Activated T-cell treated with anti-CD3 and anti-CD28 coated beads, Interleukin-2, amount 50 U/mL, for 4 hours (primary cell): Measurements from ENCODE around the gene CNGA3. TPM values are rescaled to one million over a fixed set of nuclear protein-coding genes. Genes with fewer than 3 reads are reported as not detected.
"Not testable (repeated sequence)": the region's sequence is repeated elsewhere in the genome, so short reads cannot be mapped to it uniquely, and the experiment has no call there.

Source experiments
- ATAC-seq, 2 donors: fragments of 200-7000 bp; cut with Tn5 transposase; one replicate each; pipeline ENCODE4 v1.10.0; 2021
- DNase-seq: peaks from one replicate; pipeline ENCODE4 v3.0.0-alpha.2; 2020
- H3K27me3 Mint-ChIP-seq: one replicate; pipeline ENCODE4 v1.8.0; 2021; ENCODE audit warnings: low read depth, mixed read lengths
- H3K36me3 Mint-ChIP-seq: one replicate; pipeline ENCODE4 v1.8.0; 2022; ENCODE audit warnings: mixed read lengths; ENCODE audit not compliant: insufficient read depth
- H3K4me1 Mint-ChIP-seq: one replicate; pipeline ENCODE4 v1.8.0; 2021; ENCODE audit warnings: low read depth, mixed read lengths
- H3K4me3 Mint-ChIP-seq: one replicate; pipeline ENCODE4 v1.8.0; 2021; ENCODE audit warnings: mild to moderate bottlenecking, moderate library complexity, mixed read lengths
- H3K9me3 Mint-ChIP-seq: one replicate; pipeline ENCODE4 v1.8.0; 2021; ENCODE audit warnings: mixed read lengths
- total RNA-seq, 3 donors: library from RNA; stranded (reverse); gene quantifications; one replicate each; pipeline ENCODE4 v1.2.1, GENCODE V29; 2021

Gene CNGA3
- not detected for total RNA-seq

- Mint-ChIP-seq H3K27me3 (peaks cover 72% of the 10 kb centered on the region), H3K9me3 (peaks cover 8% of the 10 kb centered on the region), H3K36me3 (no peaks in the 10 kb centered on the region), H3K4me3 (no peak within 1 kb of the TSS), H3K4me1 (peaks cover 14% of the 10 kb centered on the region)
- DNase-seq = no peak
- peak; percentile 43 to 55 for ATAC-seq
Measured at GRCh38 chr2:98346311-98347236, at the start of gene CNGA3. Gene CNGA3, plus strand, starts transcription at chr2:98346456. Its CDS starts 23,520 bp downstream, at chr2:98369976.

- H3K36me3 Mint-ChIP-seq = no peaks in the 10 kb centered on the region
- peaks cover 31% of the 10 kb centered on the region for H3K27me3 Mint-ChIP-seq
- no peak for ATAC-seq
- H3K4me3 Mint-ChIP-seq = no peak overlapping the region
- DNase-seq = no peak
- no peaks in the 10 kb centered on the region for H3K9me3 Mint-ChIP-seq
- no peaks in the 10 kb centered on the region for H3K4me1 Mint-ChIP-seq
Measured at GRCh38 chr2:98297817-98298682, 48.2 kb upstream of the CNGA3 start.

- Mint-ChIP-seq H3K27me3 (peaks cover 31% of the 10 kb centered on the region), H3K9me3 (no peaks in the 10 kb centered on the region), H3K4me3 (no peak overlapping the region), H3K4me1 (no peaks in the 10 kb centered on the region), H3K36me3 (no peaks in the 10 kb centered on the region)
- ATAC-seq (no peak), DNase-seq (no peak)
Measured at GRCh38 chr2:98298683-98299164, 47.5 kb upstream of the CNGA3 start.

GRCh38 chr2:98299211-98299905 is 46.9 kb upstream of the CNGA3 start:
- H3K36me3 Mint-ChIP-seq = no peaks in the 10 kb centered on the region
- no peak for ATAC-seq
- H3K4me3 Mint-ChIP-seq = no peak overlapping the region
- H3K27me3 Mint-ChIP-seq = peaks cover 31% of the 10 kb centered on the region
- no peaks in the 10 kb centered on the region for H3K4me1 Mint-ChIP-seq
- no peak for DNase-seq
- no peaks in the 10 kb centered on the region for H3K9me3 Mint-ChIP-seq

GRCh38 chr2:98300141-98300874 is 45.9 kb upstream of the CNGA3 start:
- Mint-ChIP-seq H3K36me3 (no peaks in the 10 kb centered on the region), H3K4me1 (no peaks in the 10 kb centered on the region), H3K9me3 (no peaks in the 10 kb centered on the region), H3K4me3 (no peak overlapping the region), H3K27me3 (peaks cover 32% of the 10 kb centered on the region)
- DNase-seq (no peak), ATAC-seq (no peak)

GRCh38 chr2:98301469-98301868 is 44.8 kb upstream of the CNGA3 start:
- Mint-ChIP-seq H3K4me3 (no peak overlapping the region), H3K9me3 (no peaks in the 10 kb centered on the region), H3K27me3 (peaks cover 33% of the 10 kb centered on the region), H3K36me3 (no peaks in the 10 kb centered on the region), H3K4me1 (no peaks in the 10 kb centered on the region)
- DNase-seq = no peak
- ATAC-seq = no peak

- H3K36me3 Mint-ChIP-seq, DNase-seq, H3K4me1 Mint-ChIP-seq, H3K9me3 Mint-ChIP-seq, ATAC-seq, H3K4me3 Mint-ChIP-seq: not testable (repeated sequence)
- peaks cover 36% of the 10 kb centered on the region for H3K27me3 Mint-ChIP-seq
Measured at GRCh38 chr2:98307131-98307696, 39.0 kb upstream of the CNGA3 start.

- ATAC-seq = no peak
- no peaks in the 10 kb centered on the region for H3K36me3 Mint-ChIP-seq
- DNase-seq = no peak
- H3K4me3 Mint-ChIP-seq = no peak overlapping the region
- no peaks in the 10 kb centered on the region for H3K4me1 Mint-ChIP-seq
- H3K27me3 Mint-ChIP-seq = peaks cover 33% of the 10 kb centered on the region
- no peaks in the 10 kb centered on the region for H3K9me3 Mint-ChIP-seq
Measured at GRCh38 chr2:98308068-98308467, 38.2 kb upstream of the CNGA3 start.

- ATAC-seq = no peak
- H3K36me3 Mint-ChIP-seq = no peaks in the 10 kb centered on the region
- no peaks in the 10 kb centered on the region for H3K9me3 Mint-ChIP-seq
- H3K4me3 Mint-ChIP-seq = no peak overlapping the region
- H3K27me3 Mint-ChIP-seq = peaks cover 34% of the 10 kb centered on the region
- DNase-seq = no peak
- H3K4me1 Mint-ChIP-seq = no peaks in the 10 kb centered on the region
Measured at GRCh38 chr2:98308532-98308931, 37.7 kb upstream of the CNGA3 start.

- Mint-ChIP-seq H3K9me3 (no peaks in the 10 kb centered on the region), H3K4me1 (no peaks in the 10 kb centered on the region), H3K27me3 (peaks cover 42% of the 10 kb centered on the region), H3K36me3 (no peaks in the 10 kb centered on the region), H3K4me3 (no peak overlapping the region)
- no peak for ATAC-seq
- DNase-seq = no peak
Measured at GRCh38 chr2:98309580-98309979, 36.7 kb upstream of the CNGA3 start.

GRCh38 chr2:98310010-98310409 is 36.2 kb upstream of the CNGA3 start:
- Mint-ChIP-seq H3K36me3 (no peaks in the 10 kb centered on the region), H3K4me3 (no peak overlapping the region), H3K4me1 (no peaks in the 10 kb centered on the region), H3K9me3 (no peaks in the 10 kb centered on the region), H3K27me3 (peaks cover 38% of the 10 kb centered on the region)
- no peak for DNase-seq
- no peak for ATAC-seq

- Mint-ChIP-seq H3K4me3 (no peak overlapping the region), H3K36me3 (no peaks in the 10 kb centered on the region), H3K9me3 (peaks cover 2% of the 10 kb centered on the region), H3K4me1 (no peaks in the 10 kb centered on the region), H3K27me3 (peaks cover 39% of the 10 kb centered on the region)
- DNase-seq (no peak), ATAC-seq (no peak)
Measured at GRCh38 chr2:98311090-98311489, 35.2 kb upstream of the CNGA3 start.

GRCh38 chr2:98311771-98312545 is 34.3 kb upstream of the CNGA3 start:
- H3K9me3 Mint-ChIP-seq = peaks cover 2% of the 10 kb centered on the region
- peaks cover 37% of the 10 kb centered on the region for H3K27me3 Mint-ChIP-seq
- DNase-seq (no peak), ATAC-seq (no peak)
- H3K4me3 Mint-ChIP-seq = no peak overlapping the region
- no peaks in the 10 kb centered on the region for H3K4me1 Mint-ChIP-seq
- H3K36me3 Mint-ChIP-seq = no peaks in the 10 kb centered on the region
